Epidermal melanocyte (primary cell): ENCODE data around the gene AGL.
"Not testable (repeated sequence)": the region's sequence is repeated elsewhere in the genome, so short reads cannot be mapped to it uniquely, and the experiment has no call there.

Source experiments
- DNase-seq: peaks from one replicate; pipeline ENCODE4 v3.0.0; 2011; ENCODE audit warnings: low spot score; ENCODE audit not compliant: insufficient read length

AGL gene

GRCh38 chr1:99849744-99850458, at the start of gene AGL:
Gene AGL (plus strand): TSS chr1:99850361. CDS start chr1:99851043, 682 bp downstream.
- DNase-seq, result peak; percentile 49

GRCh38 chr1:99801584-99801983, 48.6 kb upstream of the AGL start:
- DNase-seq, result no peak

- DNase-seq, result no peak
Measured at GRCh38 chr1:99806882-99807281, 43.3 kb upstream of the AGL start.

- peak; percentile 77 for DNase-seq
Measured at GRCh38 chr1:99808391-99809115, 41.6 kb upstream of the AGL start.

- no peak for DNase-seq
Measured at GRCh38 chr1:99811075-99811474, 39.1 kb upstream of the AGL start.

- DNase-seq, result no peak
Measured at GRCh38 chr1:99811747-99812146, 38.4 kb upstream of the AGL start.

GRCh38 chr1:99814373-99814900, 35.7 kb upstream of the AGL start:
- DNase-seq, result no peak

GRCh38 chr1:99816656-99817055, 33.5 kb upstream of the AGL start:
- DNase-seq, result no peak

- DNase-seq, result no peak
Measured at GRCh38 chr1:99818063-99818699, 32.0 kb upstream of the AGL start.

- no peak for DNase-seq
Measured at GRCh38 chr1:99820546-99820945, 29.6 kb upstream of the AGL start.

- DNase-seq, result no peak
Measured at GRCh38 chr1:99825098-99825497, 25.1 kb upstream of the AGL start.

- no peak for DNase-seq
Measured at GRCh38 chr1:99825702-99826101, 24.5 kb upstream of the AGL start.

GRCh38 chr1:99827970-99828369, 22.2 kb upstream of the AGL start:
- DNase-seq, result no peak

GRCh38 chr1:99829269-99829668, 20.9 kb upstream of the AGL start:
- no peak for DNase-seq

GRCh38 chr1:99833911-99834310, 16.2 kb upstream of the AGL start:
- DNase-seq, result not testable (repeated sequence)

GRCh38 chr1:99836171-99837103, 13.7 kb upstream of the AGL start:
- not testable (repeated sequence) for DNase-seq

- not testable (repeated sequence) for DNase-seq
Measured at GRCh38 chr1:99840353-99840752, 9.8 kb upstream of the AGL start.

GRCh38 chr1:99843760-99844159, 6.4 kb upstream of the AGL start:
- no peak for DNase-seq

- not testable (repeated sequence) for DNase-seq
Measured at GRCh38 chr1:99845201-99845600, 5.0 kb upstream of the AGL start.

GRCh38 chr1:99849413-99849743, 783 bp upstream of the AGL start:
- no peak for DNase-seq
